ENCODE measurements around the gene TCF25.

TCF25 gene

GRCh38 chr16:89844739-89845339 lies 28.6 kb upstream of the TCF25 start:
- DNase-seq (ENCODE audit: insufficient read length, low spot score) (no peak), FAIRE-seq (no peak)

DNA sequence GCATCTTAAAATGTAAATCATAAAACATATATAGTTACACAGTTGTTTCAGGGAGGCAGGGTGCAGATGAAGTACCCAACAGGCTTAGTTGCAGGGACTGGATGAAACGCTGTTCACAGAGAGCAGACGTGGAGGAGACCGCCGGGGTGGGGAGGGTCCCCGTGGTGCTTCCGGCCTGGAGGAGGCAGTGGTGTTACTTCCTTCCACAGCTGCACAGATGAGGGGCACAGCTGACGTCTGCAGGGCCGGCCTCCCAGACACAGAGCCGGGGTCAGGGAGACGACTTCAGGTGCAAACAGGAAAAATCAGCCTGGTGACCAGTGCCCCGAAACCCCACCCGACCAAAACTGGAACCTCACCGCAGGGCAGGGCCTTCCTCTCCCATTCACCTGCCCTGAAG lies 28.0 kb upstream of the TCF25 start:
- FAIRE-seq: no peak
- no peak for DNase-seq (ENCODE audit: insufficient read length, low spot score)

GRCh38 chr16:89847051-89847939 lies 26.1 kb upstream of the TCF25 start:
- FAIRE-seq (no peak), DNase-seq (ENCODE audit: insufficient read length, low spot score) (no peak)

DNA sequence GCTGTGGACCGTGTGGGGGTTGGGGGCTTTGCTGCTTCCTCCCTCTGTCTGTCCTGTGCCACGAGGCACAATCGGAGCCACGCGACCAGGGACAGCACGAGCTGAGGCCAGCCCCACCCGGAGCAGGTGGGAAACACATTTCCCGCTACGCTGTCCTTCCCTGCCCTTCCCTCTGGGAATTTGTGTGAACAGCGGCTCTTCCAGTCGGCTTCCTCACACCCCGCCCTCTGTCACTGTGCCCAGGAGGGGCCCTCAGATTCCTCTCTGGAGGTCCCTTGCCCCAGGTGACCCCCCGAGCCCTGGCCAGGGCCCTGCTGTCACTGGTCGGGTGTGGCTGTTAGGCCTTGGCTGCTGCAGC lies 25.5 kb upstream of the TCF25 start:
- DNase-seq (ENCODE audit: insufficient read length, low spot score): no peak
- no peak for FAIRE-seq

DNA sequence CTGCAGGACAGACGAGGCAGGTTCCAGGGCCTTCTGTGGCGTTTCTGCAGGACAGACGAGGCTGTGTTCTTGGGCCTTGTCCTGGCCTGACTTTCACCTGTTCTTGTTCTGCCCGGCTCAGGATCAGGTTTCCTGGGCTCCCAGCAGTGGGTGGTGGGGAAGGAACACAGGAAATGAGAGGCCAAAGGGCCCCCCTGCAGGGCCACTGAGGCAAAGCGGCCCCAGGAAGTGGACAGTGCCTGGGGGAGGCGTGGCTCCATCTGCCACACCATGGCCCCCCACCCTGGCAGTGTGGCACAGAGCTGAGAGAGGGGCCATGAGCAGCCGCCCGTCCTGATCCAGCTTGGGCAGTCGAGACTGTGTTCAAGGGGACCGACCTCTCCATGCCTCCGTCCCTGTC lies 24.4 kb upstream of the TCF25 start:
- FAIRE-seq: no peak
- no peak for DNase-seq (ENCODE audit: insufficient read length, low spot score)

DNA sequence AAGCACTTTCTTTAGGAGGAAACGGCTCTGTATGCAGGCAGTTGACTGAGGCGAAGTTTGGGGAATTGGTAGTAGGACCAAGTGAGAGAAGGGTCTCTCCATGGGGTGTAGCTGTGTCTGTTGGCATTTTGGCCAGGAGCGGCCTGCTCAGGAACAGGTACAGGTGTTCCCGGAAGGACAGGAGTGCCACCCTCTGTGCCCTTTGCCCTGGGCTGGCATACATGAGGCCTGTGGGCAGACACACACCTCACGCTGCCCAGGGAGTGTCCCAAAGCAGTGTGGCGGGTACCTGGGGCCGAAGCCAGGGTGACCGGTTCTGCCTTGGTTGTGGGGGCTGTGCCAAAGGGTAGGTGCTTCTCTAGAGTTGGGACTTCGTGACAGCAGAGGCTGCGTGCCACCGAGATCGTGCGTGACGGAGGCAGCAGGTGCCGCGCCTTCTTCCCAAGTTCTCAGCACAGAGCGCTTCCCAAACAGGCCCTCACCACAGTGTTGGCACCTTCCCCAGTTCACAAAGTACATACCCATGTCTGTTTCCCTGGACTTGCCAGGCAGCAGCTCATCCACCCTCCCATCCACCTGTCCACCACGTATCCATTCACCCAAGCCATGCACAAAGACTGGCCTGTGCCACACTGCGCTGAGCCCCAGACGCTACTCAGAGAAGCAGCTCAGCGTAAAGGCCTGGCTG lies 19.9 kb upstream of the TCF25 start:
- DNase-seq (ENCODE audit: insufficient read length, low spot score): no peak
- no peak for FAIRE-seq

DNA sequence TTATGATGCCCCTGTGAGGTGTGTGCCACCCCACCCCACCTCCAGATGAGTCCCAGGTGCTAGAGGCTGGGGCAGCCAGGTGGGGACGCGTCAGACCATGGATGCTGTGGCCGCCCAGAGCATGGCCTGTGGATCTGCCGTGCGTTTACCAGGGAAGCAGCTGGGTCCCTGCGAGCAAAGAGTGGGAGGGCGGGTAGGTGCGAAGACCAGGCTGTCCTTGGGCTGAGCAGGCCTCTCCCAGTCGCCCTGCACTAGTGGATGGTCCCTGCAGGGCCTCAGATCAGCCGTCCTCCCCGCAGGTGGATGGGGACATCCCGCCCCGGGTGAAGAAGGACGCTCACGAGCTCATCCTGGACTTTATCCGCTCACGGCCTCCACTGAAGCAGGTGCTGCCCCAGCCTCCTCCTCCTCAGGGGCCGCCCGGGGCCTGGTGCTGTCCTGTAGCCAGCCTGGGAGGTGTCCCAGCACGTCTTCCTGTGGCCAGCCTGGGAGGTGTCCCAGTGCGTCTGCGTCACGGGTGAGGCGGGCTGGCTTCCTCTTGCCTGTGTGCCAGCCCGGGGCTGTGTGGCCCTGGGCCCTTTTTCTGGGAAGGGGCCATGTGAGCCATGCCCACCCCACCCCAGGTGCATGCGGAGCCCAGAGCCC lies 18.0 kb upstream of the TCF25 start:
- DNase-seq (ENCODE audit: insufficient read length, low spot score): no peak
- FAIRE-seq: no peak

- DNase-seq (ENCODE audit: insufficient read length, low spot score) (no peak), FAIRE-seq (no peak)
Observed at GRCh38 chr16:89855986-89856385, 17.4 kb upstream of the TCF25 start.

DNA sequence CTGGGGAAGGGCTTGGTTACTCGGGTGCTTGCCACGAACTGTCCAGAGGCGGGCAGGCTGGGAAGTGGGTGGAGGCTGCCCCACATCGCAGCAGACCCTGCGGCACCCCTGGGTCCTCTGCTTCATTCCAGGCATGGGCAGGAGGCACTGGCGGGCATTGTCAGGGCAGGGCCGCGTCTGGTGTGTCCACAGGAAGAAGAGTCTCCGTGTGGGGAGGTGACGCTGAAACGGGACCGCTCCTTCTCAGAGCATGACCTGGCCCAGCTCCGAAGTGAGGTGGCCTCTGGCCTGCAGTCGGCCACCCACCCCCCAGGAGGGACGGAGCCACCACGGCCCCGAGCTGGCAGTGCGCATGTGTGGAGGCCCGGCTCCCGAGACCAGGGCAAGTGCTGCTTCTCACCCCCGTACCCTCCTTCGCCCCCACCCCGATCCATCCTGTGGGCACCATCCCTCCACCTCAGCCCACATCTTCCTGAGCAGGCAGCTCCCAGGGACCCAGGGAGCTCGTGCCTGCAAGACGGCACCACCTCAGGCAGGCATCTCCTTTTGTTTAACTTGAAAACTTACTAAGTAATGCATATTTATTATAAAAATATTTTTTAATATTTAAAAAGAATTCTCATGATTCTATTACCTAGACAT lies 14.3 kb upstream of the TCF25 start:
- no peak for DNase-seq (ENCODE audit: insufficient read length, low spot score)

DNA sequence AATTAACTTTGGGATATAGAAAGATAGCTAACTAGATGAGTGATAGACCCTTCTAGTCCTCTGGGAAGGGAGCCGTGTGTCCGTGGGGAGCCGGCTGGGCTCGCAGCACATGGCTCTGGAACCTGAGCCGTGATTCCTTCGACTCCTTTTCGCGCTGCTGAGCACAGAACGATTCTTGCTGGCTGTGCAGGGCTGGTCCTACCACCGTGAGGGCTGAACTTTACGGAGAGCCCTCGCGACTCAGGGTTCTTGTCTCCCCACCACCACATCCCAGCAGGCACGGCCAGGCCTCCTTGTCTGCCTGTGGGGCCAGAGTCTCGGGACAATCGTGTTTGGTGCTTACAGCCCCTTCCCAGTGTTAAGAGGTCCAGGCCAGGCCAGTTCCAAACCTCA lies 13.8 kb upstream of the TCF25 start:
- DNase-seq (ENCODE audit: insufficient read length, low spot score) (no peak), FAIRE-seq (no peak)

More for the DNA sequence above, 14.3 kb upstream of the TCF25 start:
- FAIRE-seq: no peak

GRCh38 chr16:89860747-89861304 lies 12.6 kb upstream of the TCF25 start:
- DNase-seq (ENCODE audit: insufficient read length, low spot score): peak; percentile 78
- no peak for FAIRE-seq

GRCh38 chr16:89861648-89862047 lies 11.7 kb upstream of the TCF25 start:
- DNase-seq (ENCODE audit: insufficient read length, low spot score) (no peak), FAIRE-seq (no peak)

- no peak for FAIRE-seq
Observed at GRCh38 chr16:89862732-89863131, 10.7 kb upstream of the TCF25 start.

DNA sequence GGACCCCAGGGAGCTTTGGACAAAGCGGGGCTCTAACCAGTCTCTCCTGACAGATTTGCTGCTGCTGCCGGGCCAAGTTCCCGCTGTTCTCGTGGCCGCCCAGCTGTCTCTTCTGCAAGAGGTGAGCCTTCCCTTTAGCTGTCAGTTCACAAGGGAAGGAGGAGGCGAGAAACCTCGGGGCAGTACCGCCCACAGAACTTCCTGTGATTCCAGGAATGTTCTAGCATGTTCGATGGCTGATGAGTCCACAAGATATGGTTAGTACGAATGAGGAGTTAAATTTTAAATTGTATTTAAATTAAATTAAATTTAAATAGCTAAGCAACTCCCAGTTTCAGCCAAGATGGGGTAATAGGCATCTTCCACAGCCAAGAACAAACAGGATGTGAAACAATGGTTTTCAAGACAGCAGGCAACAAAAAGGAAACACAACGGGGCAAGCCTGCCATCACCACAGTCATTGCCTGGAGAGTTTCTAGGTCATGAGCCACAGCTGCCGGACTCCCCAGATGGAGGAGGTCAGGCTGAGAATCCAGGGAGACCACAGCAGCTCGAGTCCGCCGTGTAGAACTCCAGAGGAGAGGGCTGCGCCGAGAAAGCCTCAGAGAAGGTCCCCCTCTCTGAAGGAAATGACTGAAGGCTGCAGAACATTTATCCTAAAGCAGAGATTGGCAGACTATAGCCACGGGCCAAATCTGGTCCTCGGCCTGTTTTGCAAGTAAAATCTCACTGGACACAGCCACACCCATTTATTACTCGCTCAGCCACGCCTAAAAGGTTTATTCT lies 9.5 kb upstream of the TCF25 start:
- no peak for DNase-seq (ENCODE audit: insufficient read length, low spot score)
- no peak for FAIRE-seq

More at GRCh38 chr16:89862732-89863131, 10.7 kb upstream of the TCF25 start:
- DNase-seq (ENCODE audit: insufficient read length, low spot score): no peak

GRCh38 chr16:89864527-89864820 lies 8.9 kb upstream of the TCF25 start:
- no peak for DNase-seq (ENCODE audit: insufficient read length, low spot score)
- FAIRE-seq: no peak

GRCh38 chr16:89867918-89868317 lies 5.5 kb upstream of the TCF25 start:
- no peak for DNase-seq (ENCODE audit: insufficient read length, low spot score)
- no peak for FAIRE-seq

GRCh38 chr16:89869911-89870310 lies 3.5 kb upstream of the TCF25 start:
- DNase-seq (ENCODE audit: insufficient read length, low spot score) (no peak), FAIRE-seq (no peak)

- DNase-seq (ENCODE audit: insufficient read length, low spot score): no peak
- no peak for FAIRE-seq
Observed at GRCh38 chr16:89870440-89870839, 3.0 kb upstream of the TCF25 start.

DNA sequence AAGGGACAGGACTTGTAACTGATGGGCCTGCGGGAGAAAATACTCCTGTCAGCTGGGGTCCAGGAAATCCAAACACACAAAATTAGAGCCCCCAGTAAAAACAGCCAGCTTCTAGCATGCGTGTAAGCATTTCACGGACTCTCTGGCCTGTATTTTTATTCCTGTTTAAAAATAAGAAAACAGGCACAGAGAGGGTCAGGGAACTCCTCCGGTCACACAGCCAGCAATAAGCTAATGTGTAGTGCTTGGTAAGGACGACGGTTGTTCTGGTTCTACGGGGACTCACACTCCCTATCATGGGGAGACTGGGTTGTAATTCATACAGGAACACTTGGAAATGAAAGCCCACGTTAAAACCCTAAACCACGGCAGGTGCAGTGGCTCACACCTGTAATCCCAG lies 1.5 kb upstream of the TCF25 start:
- DNase-seq (ENCODE audit: insufficient read length, low spot score): no peak
- FAIRE-seq: no peak

All from HTR-8/SVneo (cell line).